ENCODE data around the gene MIP. TPM values are rescaled to one million over a fixed set of nuclear protein-coding genes. Genes with fewer than 3 reads are reported as not detected.

Gene MIP
- polyA plus RNA-seq, 1 donor (not counting 4 experiments of a cell fraction or from before 2014, with no cell fraction given) = not detected

GRCh38 chr12:56425940-56426438 is 28.5 kb downstream of the MIP start:
- dilution Hi-C loops (cut with MboI; ENCODE audit: extremely low pct_ligation_motif_present, low sequenced_read_pairs) = no loop called here

GRCh38 chr12:56425193-56425592 is 29.3 kb downstream of the MIP start:
- H3K9me1 ChIP-seq (ENCODE audit: control insufficient read depth, extremely low read depth, insufficient read depth, low read length) = no peaks in the 10 kb centered on the region
- H3K9me3 ChIP-seq (ENCODE audit: control insufficient read depth, low read depth, low read length) = no peaks in the 10 kb centered on the region
- H3K4me2 ChIP-seq (ENCODE audit: control insufficient read depth, extremely low read depth, insufficient read depth, low read depth, low read length) = no peak overlapping the region
- no peaks in the 10 kb centered on the region for H4K20me1 ChIP-seq (ENCODE audit: control insufficient read depth, extremely low read depth, insufficient read depth, low read length)
- no peak for DNase-seq (ENCODE audit: low read depth, low spot score)
- no peak overlapping the region for H3K27ac ChIP-seq (ENCODE audit: control insufficient read depth, insufficient read depth, low read length)
- TF ChIP-seq CTCF (optimal IDR thresholded peaks at IDR 0.05 in 1 of 3, IDR thresholded peaks at IDR 0.05 in 1 of 3, conservative IDR thresholded peaks at IDR 0.05 in 1 of 3; ENCODE audit: extremely low read depth in 1 of 3, insufficient read depth in 2 of 3, low read length in 3 of 3) (no peak), EZH2 (IDR thresholded peaks at IDR 0.05; ENCODE audit: low read length) (no peak)
- FAIRE-seq = peak; percentile 51
- no peaks in the 10 kb centered on the region for H3K27me3 ChIP-seq (ENCODE audit: control insufficient read depth, extremely low read depth, insufficient read depth, low read length)
- H3K9ac ChIP-seq (ENCODE audit: control insufficient read depth, extremely low read depth, insufficient read depth, low read length) = no peak overlapping the region
- H3K79me2 ChIP-seq (ENCODE audit: control insufficient read depth, insufficient read depth, low read length) = no peaks in the 10 kb centered on the region
- H3K4me1 ChIP-seq (ENCODE audit: control insufficient read depth, extremely low read depth, insufficient read depth, low read length) = no peaks in the 10 kb centered on the region
- no peak overlapping the region for H3K4me3 ChIP-seq (ENCODE audit: control insufficient read depth in 2 of 3, extremely low read depth in 1 of 3, insufficient read depth in 2 of 3, low read depth in 1 of 3, low read length in 3 of 3)
- peaks cover 3 to 26% of the 10 kb centered on the region in 2 experiments for H3K36me3 ChIP-seq (ENCODE audit: control insufficient read depth in 2 of 2, extremely low read depth in 1 of 2, insufficient read depth in 2 of 2, low read length in 2 of 2)
- dilution Hi-C loops (cut with MboI; ENCODE audit: extremely low pct_ligation_motif_present, low sequenced_read_pairs) = no loop called here
- H2AFZ ChIP-seq (ENCODE audit: control insufficient read depth, low read length) = no peak overlapping the region

More at GRCh38 chr12:56425940-56426438, 28.5 kb downstream of the MIP start:
- Histone ChIP-seq H3K4me2 (ENCODE audit: control insufficient read depth, extremely low read depth, insufficient read depth, low read depth, low read length) (no peak overlapping the region), H3K4me1 (ENCODE audit: control insufficient read depth, extremely low read depth, insufficient read depth, low read length) (no peaks in the 10 kb centered on the region), H4K20me1 (ENCODE audit: control insufficient read depth, extremely low read depth, insufficient read depth, low read length) (no peaks in the 10 kb centered on the region), H3K79me2 (ENCODE audit: control insufficient read depth, insufficient read depth, low read length) (no peaks in the 10 kb centered on the region), H3K27ac (ENCODE audit: control insufficient read depth, insufficient read depth, low read length) (no peak overlapping the region), H3K27me3 (ENCODE audit: control insufficient read depth, extremely low read depth, insufficient read depth, low read length) (no peaks in the 10 kb centered on the region), H3K9me1 (ENCODE audit: control insufficient read depth, extremely low read depth, insufficient read depth, low read length) (no peaks in the 10 kb centered on the region), H3K9ac (ENCODE audit: control insufficient read depth, extremely low read depth, insufficient read depth, low read length) (no peak overlapping the region), H3K9me3 (ENCODE audit: control insufficient read depth, low read depth, low read length) (no peaks in the 10 kb centered on the region), H2AFZ (ENCODE audit: control insufficient read depth, low read length) (no peak overlapping the region), H3K4me3 (ENCODE audit: control insufficient read depth in 2 of 3, extremely low read depth in 1 of 3, insufficient read depth in 2 of 3, low read depth in 1 of 3, low read length in 3 of 3) (no peak overlapping the region), H3K36me3 (ENCODE audit: control insufficient read depth in 2 of 2, extremely low read depth in 1 of 2, insufficient read depth in 2 of 2, low read length in 2 of 2) (peaks cover 0 to 33% of the 10 kb centered on the region in 2 experiments)
- DNase-seq (ENCODE audit: low read depth, low spot score) (no peak), FAIRE-seq (no peak)
- TF ChIP-seq CTCF (optimal IDR thresholded peaks at IDR 0.05 in 1 of 3, IDR thresholded peaks at IDR 0.05 in 1 of 3, conservative IDR thresholded peaks at IDR 0.05 in 1 of 3; ENCODE audit: extremely low read depth in 1 of 3, insufficient read depth in 2 of 3, low read length in 3 of 3) (no peak), EZH2 (IDR thresholded peaks at IDR 0.05; ENCODE audit: low read length) (no peak)

Measured in keratinocyte (primary cell).